Measurements from ENCODE around the gene EZH1.

DNA sequence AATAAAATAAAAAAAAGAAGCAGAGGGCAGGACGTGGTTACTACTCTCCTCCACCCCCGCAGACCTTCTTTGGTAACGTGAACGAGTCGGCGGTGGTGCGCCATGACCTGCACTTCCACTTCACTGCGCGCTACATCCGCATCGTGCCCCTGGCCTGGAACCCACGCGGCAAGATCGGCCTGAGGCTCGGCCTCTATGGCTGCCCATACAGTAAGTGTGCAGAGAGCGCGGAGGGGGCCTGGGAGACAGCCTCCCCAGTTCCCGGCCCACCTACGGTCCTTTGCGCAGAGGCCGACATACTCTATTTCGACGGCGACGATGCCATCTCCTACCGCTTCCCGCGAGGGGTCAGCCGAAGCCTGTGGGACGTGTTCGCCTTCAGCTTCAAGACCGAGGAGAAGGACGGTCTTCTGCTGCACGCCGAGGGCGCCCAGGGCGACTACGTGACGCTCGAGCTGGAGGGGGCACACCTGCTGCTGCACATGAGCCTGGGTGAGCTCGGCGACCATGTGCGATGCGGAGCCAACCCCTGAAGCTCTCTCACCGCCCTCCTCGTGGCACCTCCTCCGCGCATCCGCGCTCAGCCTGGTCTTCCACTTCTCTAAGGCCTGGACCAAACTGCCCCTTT lies 59.8 kb downstream of the EZH1 start:
- TF ChIP-seq EZH2 (IDR thresholded peaks at IDR 0.05; ENCODE audit: insufficient read depth, poor library complexity, severe bottlenecking) (no peak), EZH2phosphoT487 (IDR thresholded peaks at IDR 0.05; ENCODE audit: insufficient read depth, low read depth) (no peak)

Data from GM23248 (cell line).